Measurements from ENCODE around the gene DACH2.
"Not testable (repeated sequence)": the region's sequence is repeated elsewhere in the genome, so short reads cannot be mapped to it uniquely, and the experiment has no call there.

GRCh38 chrX:86181325-86181724 is 33.1 kb downstream of the DACH2 start:
- TF ChIP-seq, protein P1, sequence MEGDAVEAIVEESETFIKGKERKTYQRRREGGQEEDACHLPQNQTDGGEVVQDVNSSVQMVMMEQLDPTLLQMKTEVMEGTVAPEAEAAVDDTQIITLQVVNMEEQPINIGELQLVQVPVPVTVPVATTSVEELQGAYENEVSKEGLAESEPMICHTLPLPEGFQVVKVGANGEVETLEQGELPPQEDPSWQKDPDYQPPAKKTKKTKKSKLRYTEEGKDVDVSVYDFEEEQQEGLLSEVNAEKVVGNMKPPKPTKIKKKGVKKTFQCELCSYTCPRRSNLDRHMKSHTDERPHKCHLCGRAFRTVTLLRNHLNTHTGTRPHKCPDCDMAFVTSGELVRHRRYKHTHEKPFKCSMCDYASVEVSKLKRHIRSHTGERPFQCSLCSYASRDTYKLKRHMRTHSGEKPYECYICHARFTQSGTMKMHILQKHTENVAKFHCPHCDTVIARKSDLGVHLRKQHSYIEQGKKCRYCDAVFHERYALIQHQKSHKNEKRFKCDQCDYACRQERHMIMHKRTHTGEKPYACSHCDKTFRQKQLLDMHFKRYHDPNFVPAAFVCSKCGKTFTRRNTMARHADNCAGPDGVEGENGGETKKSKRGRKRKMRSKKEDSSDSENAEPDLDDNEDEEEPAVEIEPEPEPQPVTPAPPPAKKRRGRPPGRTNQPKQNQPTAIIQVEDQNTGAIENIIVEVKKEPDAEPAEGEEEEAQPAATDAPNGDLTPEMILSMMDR (IDR thresholded peaks at IDR 0.05), result not testable (repeated sequence)
- not testable (repeated sequence) for TF ChIP-seq TCF12 (IDR thresholded peaks at IDR 0.05); USF2 (IDR thresholded peaks at IDR 0.05; ENCODE audit: borderline replicate concordance, low read depth, low read length); POLR2AphosphoS5 (IDR thresholded peaks at IDR 0.05; ENCODE audit: low read depth, low read length)
- TF ChIP-seq, protein P2, sequence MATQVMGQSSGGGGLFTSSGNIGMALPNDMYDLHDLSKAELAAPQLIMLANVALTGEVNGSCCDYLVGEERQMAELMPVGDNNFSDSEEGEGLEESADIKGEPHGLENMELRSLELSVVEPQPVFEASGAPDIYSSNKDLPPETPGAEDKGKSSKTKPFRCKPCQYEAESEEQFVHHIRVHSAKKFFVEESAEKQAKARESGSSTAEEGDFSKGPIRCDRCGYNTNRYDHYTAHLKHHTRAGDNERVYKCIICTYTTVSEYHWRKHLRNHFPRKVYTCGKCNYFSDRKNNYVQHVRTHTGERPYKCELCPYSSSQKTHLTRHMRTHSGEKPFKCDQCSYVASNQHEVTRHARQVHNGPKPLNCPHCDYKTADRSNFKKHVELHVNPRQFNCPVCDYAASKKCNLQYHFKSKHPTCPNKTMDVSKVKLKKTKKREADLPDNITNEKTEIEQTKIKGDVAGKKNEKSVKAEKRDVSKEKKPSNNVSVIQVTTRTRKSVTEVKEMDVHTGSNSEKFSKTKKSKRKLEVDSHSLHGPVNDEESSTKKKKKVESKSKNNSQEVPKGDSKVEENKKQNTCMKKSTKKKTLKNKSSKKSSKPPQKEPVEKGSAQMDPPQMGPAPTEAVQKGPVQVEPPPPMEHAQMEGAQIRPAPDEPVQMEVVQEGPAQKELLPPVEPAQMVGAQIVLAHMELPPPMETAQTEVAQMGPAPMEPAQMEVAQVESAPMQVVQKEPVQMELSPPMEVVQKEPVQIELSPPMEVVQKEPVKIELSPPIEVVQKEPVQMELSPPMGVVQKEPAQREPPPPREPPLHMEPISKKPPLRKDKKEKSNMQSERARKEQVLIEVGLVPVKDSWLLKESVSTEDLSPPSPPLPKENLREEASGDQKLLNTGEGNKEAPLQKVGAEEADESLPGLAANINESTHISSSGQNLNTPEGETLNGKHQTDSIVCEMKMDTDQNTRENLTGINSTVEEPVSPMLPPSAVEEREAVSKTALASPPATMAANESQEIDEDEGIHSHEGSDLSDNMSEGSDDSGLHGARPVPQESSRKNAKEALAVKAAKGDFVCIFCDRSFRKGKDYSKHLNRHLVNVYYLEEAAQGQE (IDR thresholded peaks at IDR 0.05; ENCODE audit: low read depth, low read length), result not testable (repeated sequence)
